ENCODE data around the gene SLC8A1. TPM values are rescaled to one million over a fixed set of nuclear protein-coding genes. Genes with fewer than 3 reads are reported as not detected.

The SLC8A1 gene
- total and polyA plus RNA-seq, 9 donors, result 1.3 to 19.7 (median 7.7) TPM

- H3K27me3 ChIP-seq, result no peaks in the 10 kb centered on the region
- H3K4me1 ChIP-seq (ENCODE audit: insufficient read depth), result no peaks in the 10 kb centered on the region
- H3K4me3 ChIP-seq, result no peak overlapping the region
- no peak for DNase-seq
- no peak for TF ChIP-seq CTCF (IDR thresholded peaks at IDR 0.05)
- TF ChIP-seq POLR2A (IDR thresholded peaks at IDR 0.05), result no peak
- TF ChIP-seq EP300 (IDR thresholded peaks at IDR 0.05), result no peak
- H3K27ac ChIP-seq, result no peak overlapping the region
- intact Hi-C loops (cut with DNase I), result no loop called here
- H3K36me3 ChIP-seq, result no peaks in the 10 kb centered on the region
- 57 to 79% (median 66%) methylated on average over 2 of the region's 2 CpGs for WGBS, 3 donors
- no peaks in the 10 kb centered on the region for H3K9me3 ChIP-seq
Measured at GRCh38 chr2:40287195-40287594, 164.7 kb downstream of the SLC8A1 start.

GRCh38 chr2:40286721-40287120, 165.2 kb downstream of the SLC8A1 start:
- WGBS, 3 donors, result 83 to 89% (median 89%) methylated on average over 3 of the region's 3 CpGs
- H3K27me3 ChIP-seq, result no peaks in the 10 kb centered on the region
- TF ChIP-seq CTCF (IDR thresholded peaks at IDR 0.05) (no peak), EP300 (IDR thresholded peaks at IDR 0.05) (no peak), POLR2A (IDR thresholded peaks at IDR 0.05) (no peak)
- intact Hi-C loops (cut with DNase I), result no loop called here
- no peaks in the 10 kb centered on the region for H3K36me3 ChIP-seq
- no peaks in the 10 kb centered on the region for H3K4me1 ChIP-seq (ENCODE audit: insufficient read depth)
- no peak overlapping the region for H3K27ac ChIP-seq
- H3K9me3 ChIP-seq, result no peaks in the 10 kb centered on the region
- no peak overlapping the region for H3K4me3 ChIP-seq
- no peak for DNase-seq

GRCh38 chr2:40285391-40285790, 166.5 kb downstream of the SLC8A1 start:
- H3K27ac ChIP-seq, result no peak overlapping the region
- intact Hi-C loops (cut with DNase I), result no loop called here

GRCh38 chr2:40284797-40285196, 167.1 kb downstream of the SLC8A1 start:
- Histone ChIP-seq H3K36me3 (no peaks in the 10 kb centered on the region), H3K27me3 (no peaks in the 10 kb centered on the region), H3K9me3 (no peaks in the 10 kb centered on the region), H3K27ac (no peak overlapping the region), H3K4me3 (no peak overlapping the region), H3K4me1 (ENCODE audit: insufficient read depth) (peaks cover 6% of the 10 kb centered on the region)
- intact Hi-C loops (cut with DNase I), result no loop called here
- WGBS, 3 donors, result 82 to 88% (median 82%) methylated on average over 1 of the region's 1 CpG
- DNase-seq, result no peak
- no peak for TF ChIP-seq EP300 (IDR thresholded peaks at IDR 0.05)
- TF ChIP-seq POLR2A (IDR thresholded peaks at IDR 0.05), result no peak
- TF ChIP-seq CTCF (IDR thresholded peaks at IDR 0.05), result no peak

More at GRCh38 chr2:40285391-40285790, 166.5 kb downstream of the SLC8A1 start:
- Histone ChIP-seq H3K36me3 (no peaks in the 10 kb centered on the region), H3K4me3 (no peak overlapping the region), H3K4me1 (ENCODE audit: insufficient read depth) (peaks cover 6% of the 10 kb centered on the region), H3K9me3 (no peaks in the 10 kb centered on the region), H3K27me3 (no peaks in the 10 kb centered on the region)
- TF ChIP-seq POLR2A (IDR thresholded peaks at IDR 0.05) (no peak), CTCF (IDR thresholded peaks at IDR 0.05) (no peak), EP300 (IDR thresholded peaks at IDR 0.05) (no peak)
- no peak for DNase-seq
